ELF-1 (cell line): Measurements from ENCODE around the gene TRIM38.
"Not testable (repeated sequence)": the region's sequence is repeated elsewhere in the genome, so short reads cannot be mapped to it uniquely, and the experiment has no call there.

Source experiments
- DNase-seq: peaks from one replicate; pipeline ENCODE4 v3.0.0-alpha.2; 2016; ENCODE audit warnings: low read depth, low spot score

Gene TRIM38, protein sequence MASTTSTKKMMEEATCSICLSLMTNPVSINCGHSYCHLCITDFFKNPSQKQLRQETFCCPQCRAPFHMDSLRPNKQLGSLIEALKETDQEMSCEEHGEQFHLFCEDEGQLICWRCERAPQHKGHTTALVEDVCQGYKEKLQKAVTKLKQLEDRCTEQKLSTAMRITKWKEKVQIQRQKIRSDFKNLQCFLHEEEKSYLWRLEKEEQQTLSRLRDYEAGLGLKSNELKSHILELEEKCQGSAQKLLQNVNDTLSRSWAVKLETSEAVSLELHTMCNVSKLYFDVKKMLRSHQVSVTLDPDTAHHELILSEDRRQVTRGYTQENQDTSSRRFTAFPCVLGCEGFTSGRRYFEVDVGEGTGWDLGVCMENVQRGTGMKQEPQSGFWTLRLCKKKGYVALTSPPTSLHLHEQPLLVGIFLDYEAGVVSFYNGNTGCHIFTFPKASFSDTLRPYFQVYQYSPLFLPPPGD

GRCh38 chr6:25962149-25963127 lies at the start of gene TRIM38:
TSS of gene TRIM38 (plus strand) at chr6:25962802. CDS start at chr6:25966523, 3,721 bp downstream.
- no peak for DNase-seq

GRCh38 chr6:25913741-25914140 lies 48.9 kb upstream of the TRIM38 start:
- DNase-seq = no peak

- no peak for DNase-seq
These were observed 46.3 kb upstream of the TRIM38 start for GRCh38 chr6:25916330-25916729.

DNA sequence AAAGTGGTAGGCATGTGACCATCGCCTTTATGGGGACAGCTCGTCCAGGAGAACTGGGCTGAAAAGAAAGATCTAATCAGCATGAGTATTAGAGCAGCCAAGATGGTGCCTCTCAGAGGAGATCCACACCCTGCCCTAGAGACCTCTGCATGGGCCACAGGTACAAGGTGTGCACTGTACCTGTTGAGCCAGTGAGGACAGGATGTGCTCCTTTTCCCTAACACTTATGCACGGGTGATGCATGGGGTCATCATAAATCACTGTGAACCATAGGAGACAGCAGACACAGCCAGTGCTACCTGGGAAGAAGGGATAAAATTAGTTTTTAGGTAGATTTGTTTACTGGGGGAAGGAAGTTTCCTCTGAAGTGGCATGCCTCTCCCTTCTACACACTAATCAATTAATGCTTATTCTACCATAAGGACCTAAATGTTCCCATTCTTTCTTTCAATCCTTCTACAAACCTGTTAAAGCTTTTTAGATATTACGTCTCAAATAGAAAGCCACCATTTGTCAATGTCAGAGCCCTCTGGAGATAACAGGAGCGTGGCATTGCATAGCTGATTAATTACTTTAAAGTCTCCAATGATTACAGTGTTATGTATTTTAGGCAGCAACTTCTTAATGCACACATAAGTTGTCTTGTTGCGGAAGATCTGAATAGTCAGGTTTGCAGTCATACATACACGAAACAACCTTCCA lies 45.7 kb upstream of the TRIM38 start:
- no peak for DNase-seq

- no peak for DNase-seq
These were observed 44.4 kb upstream of the TRIM38 start for GRCh38 chr6:25918083-25918683.

- no peak for DNase-seq
These were observed 42.9 kb upstream of the TRIM38 start for GRCh38 chr6:25919657-25920056.

DNA sequence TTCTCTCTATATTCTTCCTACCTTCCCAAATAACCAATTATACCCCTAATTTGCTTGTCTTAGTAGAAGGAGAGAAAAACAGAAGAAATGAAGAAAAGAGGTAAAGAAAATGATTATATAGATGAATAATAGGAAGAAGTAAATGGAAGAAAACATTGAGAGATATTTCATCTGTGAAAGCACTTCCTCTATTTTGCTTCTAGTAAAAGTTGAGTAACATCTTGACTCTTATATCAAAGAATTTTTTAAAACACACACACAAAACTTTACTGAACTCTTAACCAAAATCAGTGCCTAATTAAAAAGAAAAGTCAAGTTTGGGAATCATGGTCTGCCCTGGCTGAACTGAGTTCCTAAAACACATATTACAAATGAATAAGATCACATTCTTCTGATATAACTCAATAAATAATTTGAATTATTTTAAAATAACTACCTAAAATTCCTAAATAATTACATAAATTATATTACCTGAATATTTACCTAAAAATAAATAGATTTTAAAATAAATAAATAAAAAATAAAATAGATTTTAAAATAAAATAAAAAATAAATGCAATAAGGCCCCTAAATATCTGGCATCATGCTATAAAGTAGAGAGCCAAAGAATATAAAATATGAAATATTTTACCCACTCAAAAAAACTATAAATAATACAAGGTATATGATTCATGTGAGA lies 40.9 kb upstream of the TRIM38 start:
- no peak for DNase-seq

GRCh38 chr6:25922301-25922700 lies 40.3 kb upstream of the TRIM38 start:
- no peak for DNase-seq

DNA sequence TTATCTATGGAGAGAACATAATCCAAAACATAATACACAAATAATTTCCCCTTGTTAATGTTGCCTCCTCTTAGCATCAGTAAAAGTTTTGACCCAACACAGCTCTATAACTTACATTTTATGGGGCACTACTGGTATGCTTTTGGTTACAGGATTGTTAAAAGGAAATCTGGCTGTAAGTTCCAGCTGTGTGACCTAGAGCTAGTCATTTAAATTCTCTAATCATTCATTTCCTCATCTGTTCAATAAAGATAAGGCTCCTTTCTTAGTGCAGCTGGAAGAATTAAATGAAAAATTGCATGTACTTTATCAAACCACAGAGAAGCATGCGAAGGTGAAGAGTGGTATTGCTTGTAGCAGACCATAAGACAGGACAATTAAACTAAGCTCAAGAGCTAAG lies 36.7 kb upstream of the TRIM38 start:
- DNase-seq = no peak

GRCh38 chr6:25927178-25927577 lies 35.4 kb upstream of the TRIM38 start:
- DNase-seq = no peak

DNA sequence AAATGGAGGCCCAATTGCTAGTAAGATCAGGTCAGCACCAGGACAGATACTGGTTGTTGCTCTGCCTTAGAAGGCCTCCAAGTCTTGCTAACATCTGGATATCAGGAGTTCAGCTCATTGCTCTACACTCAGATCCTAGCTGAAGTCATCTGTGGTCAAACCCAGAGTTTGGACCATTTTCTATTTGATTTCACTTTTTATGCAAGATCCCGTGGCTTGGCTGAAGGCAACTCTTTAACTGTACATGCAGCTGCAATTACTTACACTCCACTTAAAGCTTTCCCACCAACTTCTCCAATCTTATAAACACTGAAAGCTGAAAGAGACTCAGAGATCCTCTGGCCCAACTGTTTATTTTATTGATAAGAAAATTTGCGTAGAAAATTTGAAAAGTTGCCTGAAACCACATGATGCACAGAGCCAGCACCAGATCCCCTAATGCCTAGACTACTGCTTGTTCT lies 34.8 kb upstream of the TRIM38 start:
- DNase-seq = no peak

- DNase-seq = no peak
These were observed 33.9 kb upstream of the TRIM38 start for GRCh38 chr6:25928562-25929324.

DNA sequence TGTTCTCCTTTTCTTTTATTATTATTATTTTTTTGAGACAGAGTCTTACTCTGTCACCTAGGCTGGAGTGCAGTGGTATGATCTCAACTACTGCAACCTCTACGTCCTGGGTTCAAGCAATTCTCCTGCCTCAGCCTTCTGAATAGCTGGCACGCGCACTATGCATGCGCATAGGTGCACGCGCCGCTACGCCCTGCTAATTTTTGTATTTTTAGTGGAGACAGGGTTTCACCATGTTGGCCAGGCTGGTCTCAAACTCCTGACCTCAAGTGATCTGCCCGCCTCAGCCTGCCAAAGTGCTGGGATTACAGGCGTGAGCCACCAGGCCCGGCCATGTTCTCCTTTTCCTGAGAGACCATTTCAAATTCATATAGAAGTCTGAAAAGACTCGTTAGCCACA lies 32.8 kb upstream of the TRIM38 start:
- DNase-seq = not testable (repeated sequence)

- no peak for DNase-seq
These were observed 31.8 kb upstream of the TRIM38 start, which contains the start of gene SLC17A2 for GRCh38 chr6:25930532-25931410. TSS of gene SLC17A2 (minus strand) at chr6:25930691. CDS start at chr6:25925796, 4,895 bp downstream.

DNA sequence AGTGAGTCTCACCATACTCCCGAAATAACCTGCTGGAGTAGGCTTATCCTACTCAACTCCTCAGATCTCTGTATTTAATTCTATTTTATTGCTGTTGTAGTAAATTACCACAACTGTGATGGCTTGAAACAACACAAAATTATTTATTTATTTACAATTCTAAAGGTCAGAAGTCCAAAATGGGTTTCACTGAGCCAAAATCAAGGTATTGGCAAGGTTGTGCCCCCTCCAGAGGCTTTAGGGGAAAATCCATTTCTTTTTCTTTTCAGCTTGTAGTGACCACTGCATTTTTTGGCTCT lies 31.2 kb upstream of the TRIM38 start:
- no peak for DNase-seq

DNA sequence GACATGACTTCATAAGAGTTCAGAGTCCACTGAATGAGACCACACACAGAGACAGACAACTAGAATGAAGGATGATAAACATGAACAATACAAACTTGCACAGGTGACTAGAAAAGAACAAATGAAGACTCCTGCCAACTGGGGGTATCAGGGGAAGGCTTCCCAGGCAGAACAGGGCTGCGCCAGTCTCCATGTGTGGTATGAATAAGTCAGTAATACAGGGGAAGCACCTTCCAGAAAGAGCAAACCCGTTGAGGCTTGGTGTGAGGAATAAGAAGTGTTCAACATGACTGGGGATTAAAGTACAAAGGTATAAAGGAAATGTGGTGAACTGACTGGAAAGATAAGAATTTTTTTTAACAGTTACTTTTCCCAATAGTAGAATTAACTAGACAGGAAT lies 28.4 kb upstream of the TRIM38 start:
- DNase-seq = no peak

DNA sequence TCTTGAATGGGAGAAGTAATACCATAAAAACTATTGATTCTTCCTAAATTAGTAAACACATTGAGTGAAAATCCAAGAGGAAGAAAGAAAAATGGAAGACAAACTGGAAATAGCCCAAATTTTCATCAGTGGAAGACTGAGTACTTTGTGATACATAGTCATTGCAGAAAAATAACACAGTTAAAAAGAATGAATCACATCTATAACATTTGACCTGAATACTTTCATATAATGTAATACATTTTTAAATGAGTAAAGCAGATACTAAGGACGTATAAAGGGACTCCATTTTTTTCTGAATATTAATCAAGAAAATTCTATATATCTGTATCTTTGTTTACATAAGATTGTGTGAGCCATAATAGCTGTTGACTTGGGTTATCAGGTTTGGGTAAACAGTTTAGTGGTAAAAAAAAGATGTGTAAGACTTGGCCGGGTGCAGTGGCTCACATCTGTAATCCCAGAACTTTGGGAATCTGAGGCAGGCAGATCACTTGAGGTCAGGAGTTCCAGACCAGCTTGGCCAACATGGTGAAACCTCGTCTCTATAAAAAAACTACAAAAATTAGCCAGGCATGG lies 27.8 kb upstream of the TRIM38 start:
- DNase-seq = no peak

DNA sequence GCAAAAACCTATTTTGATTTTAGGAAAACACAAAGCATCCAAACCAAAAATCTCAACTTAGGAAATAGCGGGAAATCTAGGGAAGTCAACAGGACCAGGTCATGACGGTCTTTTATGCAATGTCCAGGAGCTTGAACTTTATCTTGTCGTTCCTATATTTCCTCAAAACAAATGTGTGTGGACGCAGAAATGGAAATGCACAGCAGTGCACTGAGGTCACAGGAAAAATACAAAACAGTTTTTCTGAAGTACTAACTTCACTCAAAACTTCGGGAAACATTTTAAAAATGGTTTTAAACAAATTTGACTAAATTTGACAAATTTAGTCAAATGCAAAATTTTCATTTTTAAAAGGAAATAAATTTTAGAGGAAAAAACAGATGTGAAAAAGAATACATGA lies 26.6 kb upstream of the TRIM38 start:
- no peak for DNase-seq

DNA sequence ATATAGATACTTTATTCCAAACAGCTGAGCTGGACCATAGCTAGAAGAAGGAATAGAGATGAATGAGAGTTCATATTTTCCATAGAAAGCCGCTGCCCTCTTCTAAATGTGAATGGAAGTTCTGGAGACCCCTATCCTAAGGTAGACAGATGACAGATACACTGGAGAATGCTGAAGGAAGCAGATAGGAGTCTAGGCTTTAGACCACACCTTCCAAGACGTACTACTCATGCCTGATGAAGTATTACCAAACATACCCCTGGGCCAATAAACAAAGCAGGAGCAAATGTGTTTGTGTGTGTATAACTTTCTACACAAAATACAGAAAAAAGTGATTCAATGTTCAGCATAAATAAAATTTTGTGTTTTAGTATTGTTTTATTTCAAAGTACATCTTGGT lies 23.0 kb upstream of the TRIM38 start:
- no peak for DNase-seq
